H1 (cell line): ENCODE results near the gene PSMD13. TPM values are rescaled to one million over a fixed set of nuclear protein-coding genes. Genes with fewer than 3 reads are reported as not detected.

Source experiments
- ATF2 ChIP-seq: IDR thresholded peaks from 2 replicates; pipeline ENCODE4 v1.6.1; 2012; ENCODE audit warnings: low read length, inconsistent platforms
- CBX5 ChIP-seq: fragments of 300-800, 300-1000 bp; sonication (generic); IDR thresholded peaks from 2 replicates; pipeline ENCODE4 v1.7.1; 2016; ENCODE audit warnings: antibody characterized with exemption, low read length, low read depth
- CTBP2 ChIP-seq: IDR thresholded peaks from 2 replicates; pipeline ENCODE4 v1.7.0; 2011; ENCODE audit warnings: borderline replicate concordance, mild to moderate bottlenecking, moderate library complexity, mixed read lengths, low read length; ENCODE audit not compliant: insufficient read depth, insufficient read length
- CTCF ChIP-seq, 3 experiments: IDR thresholded peaks; 1 replicate in 2 of 3; 2 replicates in 1 of 3; pipeline versions ENCODE4 v1.5.1 to v1.6.1; 2011; ENCODE audit warnings: low read length in 3 of 3, mild to moderate bottlenecking in 3 of 3, inconsistent platforms in 2 of 3, low read depth in 1 of 3, moderate library complexity in 1 of 3; ENCODE audit not compliant: insufficient read depth in 1 of 3; ENCODE audit errors: control extremely low read depth in 1 of 3
- EP300 ChIP-seq, 2 experiments: IDR thresholded peaks; 1 replicate in 1 of 2; 2 replicates in 1 of 2; pipeline ENCODE4 v1.6.1; 2011 to 2012; ENCODE audit warnings: low read depth in 2 of 2, low read length in 2 of 2, mild to moderate bottlenecking in 2 of 2, borderline replicate concordance in 1 of 2, inconsistent platforms in 1 of 2, moderate library complexity in 1 of 2
- JUN ChIP-seq: IDR thresholded peaks from 2 replicates; pipeline ENCODE4 v1.6.1; 2011; ENCODE audit warnings: low read depth, mild to moderate bottlenecking, improper control_type of control experiment, low read length
- KDM1A ChIP-seq: fragments of 200-600, 300-600 bp; sonication (generic); IDR thresholded peaks from 2 replicates; pipeline ENCODE4 v1.7.1; 2016; ENCODE audit warnings: mild to moderate bottlenecking, low read length, borderline replicate concordance
- MAFK ChIP-seq: IDR thresholded peaks from 2 replicates; pipeline ENCODE4 v1.6.1; 2012; ENCODE audit warnings: low read depth, mild to moderate bottlenecking, improper control_type of control experiment, low read length
- PHF8 ChIP-seq: fragments of 200-600 bp; sonication (generic); conservative IDR thresholded peaks from 2 replicates; pipeline ENCODE4 v1.7.1; 2012; ENCODE audit warnings: low read depth, mild to moderate bottlenecking, inconsistent platforms, low read length, moderate library complexity
- RNF2 ChIP-seq: fragments of 200-900, 300-1000 bp; sonication (generic); IDR thresholded peaks from 2 replicates; pipeline ENCODE4 v1.7.1; 2016; ENCODE audit warnings: borderline replicate concordance, low read depth, mild to moderate bottlenecking, antibody characterized with exemption, low read length; ENCODE audit not compliant: poor library complexity, severe bottlenecking; ENCODE audit errors: missing control alignments
- RXRA ChIP-seq: IDR thresholded peaks from 2 replicates; pipeline ENCODE4 v1.6.1; 2011; ENCODE audit warnings: low read depth, mild to moderate bottlenecking, low read length, moderate library complexity; ENCODE audit not compliant: insufficient read depth
- SAP30 ChIP-seq: fragments of 300-600 bp; sonication (generic); IDR thresholded peaks from 2 replicates; pipeline ENCODE4 v1.7.1; 2012; ENCODE audit warnings: low read length, moderate library complexity, mild to moderate bottlenecking, inconsistent platforms; ENCODE audit not compliant: insufficient read depth, insufficient replicate concordance
- SIN3A ChIP-seq, 2 experiments: IDR thresholded peaks in 1 of 2; conservative IDR thresholded peaks in 1 of 2; 2 replicates each; pipeline ENCODE4 v1.6.1; 2011 to 2012; ENCODE audit warnings: low read length in 2 of 2, improper control_type of control experiment in 1 of 2, low read depth in 1 of 2, mild to moderate bottlenecking in 1 of 2
- SP1 ChIP-seq: IDR thresholded peaks from 2 replicates; pipeline ENCODE4 v1.6.1; 2011; ENCODE audit warnings: low read depth, low read length
- SUZ12 ChIP-seq: fragments of 200-600 bp; sonication (generic); IDR thresholded peaks from 2 replicates; pipeline ENCODE4 v1.6.1; 2012; ENCODE audit warnings: mild to moderate bottlenecking, inconsistent platforms, low read length, moderate library complexity, mixed read lengths
- TAF1 ChIP-seq: IDR thresholded peaks from 2 replicates; pipeline ENCODE4 v1.6.1; 2011; ENCODE audit warnings: mild to moderate bottlenecking, low read depth, low read length
- TBP ChIP-seq: IDR thresholded peaks from 2 replicates; pipeline ENCODE4 v1.6.1; 2011; ENCODE audit warnings: low read depth, low read length, improper control_type of control experiment
- TCF12 ChIP-seq: IDR thresholded peaks from 2 replicates; pipeline ENCODE4 v1.6.1; 2011; ENCODE audit warnings: low read depth, mild to moderate bottlenecking, low read length
- ZNF274 ChIP-seq: IDR thresholded peaks from 2 replicates; pipeline ENCODE4 v1.7.0; 2012; ENCODE audit warnings: low read length, borderline replicate concordance; ENCODE audit errors: extremely low read depth
- polyA plus RNA-seq, 7 experiments: library from polyadenylated mRNA; depleted of rRNA in 3 of 7; stranded (reverse) in 5 of 7; unstranded in 2 of 7; fragments of >200 nt in 5 of 7; fragments of 200-250 nt in 2 of 7; gene quantifications; 1 replicate in 5 of 7; 2 replicates in 1 of 7; 4 replicates in 1 of 7; pipeline versions ENCODE4 v1.2.1 to v1.2.3, GENCODE V29; 2011 to 2013; ENCODE audit warnings: missing spikeins in 2 of 7, mixed read lengths in 2 of 7
- total RNA-seq: library from RNA; stranded (reverse); fragmentation: NEBNext Ultra II Directional; extraction: Animal tissue kit (Norgen Biotek cat#: 25700); gene quantifications from 2 replicates; pipeline ENCODE4 v1.2.1, GENCODE V29; 2021

PSMD13 gene
- total and polyA plus RNA-seq, 2 of the 8 experiments (the other 6 are each of a cell fraction or from before 2014, with no cell fraction given): 121 to 141 TPM

DNA sequence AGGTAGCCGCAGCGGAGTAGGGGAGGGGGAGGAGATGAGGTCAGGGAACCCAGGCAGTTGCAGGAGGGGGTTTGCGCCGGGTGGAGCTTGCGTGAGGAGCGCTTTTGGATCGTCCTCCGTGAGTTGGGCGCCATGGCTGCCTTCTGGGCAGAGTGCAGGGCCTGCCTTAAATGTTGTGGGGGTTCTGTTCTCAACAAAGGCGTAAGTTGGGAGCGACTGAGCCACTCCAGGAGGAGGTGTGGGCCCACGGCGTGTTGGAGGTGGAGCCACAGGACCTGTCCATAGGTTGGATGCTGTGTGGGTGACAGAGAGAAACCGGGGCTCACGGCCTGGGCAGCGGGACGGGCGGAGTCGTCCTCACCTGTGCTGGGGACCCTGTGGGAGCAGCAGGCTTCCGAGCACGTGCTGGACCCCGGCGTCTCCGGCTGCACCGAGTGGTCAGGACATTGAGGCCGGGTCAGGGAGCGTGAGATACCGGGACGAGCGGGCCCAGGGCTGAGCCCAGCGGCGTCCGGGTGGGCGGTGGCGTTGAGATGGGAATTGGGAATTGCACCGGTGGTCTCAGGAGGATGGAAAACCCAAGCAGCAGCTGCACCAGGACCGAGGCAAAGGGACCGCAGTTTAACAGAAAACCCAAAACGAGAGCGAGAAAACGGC, 51.2 kb downstream of the PSMD13 start (continued):
- peak; percentile 64 for TF ChIP-seq RNF2
- TF ChIP-seq TCF12: no peak
- no peak for TF ChIP-seq PHF8
- TF ChIP-seq ATF2: no peak
- no peak for TF ChIP-seq CTCF (IDR thresholded peaks at IDR 0.05; ENCODE audit: control extremely low read depth in 1 of 3, insufficient read depth in 1 of 3, low read depth in 1 of 3, low read length in 3 of 3)
- peak; percentile 44; the same call in 1 of the 2 replicates for TF ChIP-seq SUZ12
- TF ChIP-seq RXRA: no peak
- TF ChIP-seq ZNF274: no peak
- no peak for TF ChIP-seq TAF1
- TF ChIP-seq SP1: no peak
- no peak for TF ChIP-seq TBP
- TF ChIP-seq SIN3A (conservative IDR thresholded peaks at IDR 0.05 in 1 of 2, IDR thresholded peaks at IDR 0.05 in 1 of 2; ENCODE audit: low read depth in 1 of 2, low read length in 2 of 2): no peak
- TF ChIP-seq JUN: no peak
- no peak for TF ChIP-seq MAFK
- TF ChIP-seq EP300 (IDR thresholded peaks at IDR 0.05; ENCODE audit: borderline replicate concordance in 1 of 2, low read depth in 2 of 2, low read length in 2 of 2): no peak
- no peak for TF ChIP-seq SAP30
- no peak for TF ChIP-seq CTBP2
- no peak for TF ChIP-seq KDM1A
- TF ChIP-seq CBX5: no peak
